ENCODE results near the gene COX7A1.
"Not testable (repeated sequence)": the region's sequence is repeated elsewhere in the genome, so short reads cannot be mapped to it uniquely, and the experiment has no call there.

Gene COX7A1

GRCh38 chr19:36152019-36152351 is 262 bp downstream of the COX7A1 start:
- H3K36me3 Mint-ChIP-seq (ENCODE audit: low read depth) = peaks cover 27% of the 10 kb centered on the region
- H3K4me3 Mint-ChIP-seq = no peak overlapping the region
- no peaks in the 10 kb centered on the region for H3K27me3 Mint-ChIP-seq (ENCODE audit: low read depth)
- H3K27ac Mint-ChIP-seq = no peak overlapping the region
- no peaks in the 10 kb centered on the region for H3K9me3 Mint-ChIP-seq
- H3K4me1 Mint-ChIP-seq (ENCODE audit: low read depth) = peaks cover 4% of the 10 kb centered on the region

GRCh38 chr19:36151144-36152018 is 866 bp downstream of the COX7A1 start:
- no peaks in the 10 kb centered on the region for H3K9me3 Mint-ChIP-seq
- H3K27ac Mint-ChIP-seq = no peak overlapping the region
- H3K36me3 Mint-ChIP-seq (ENCODE audit: low read depth) = peaks cover 32% of the 10 kb centered on the region
- H3K27me3 Mint-ChIP-seq (ENCODE audit: low read depth) = no peaks in the 10 kb centered on the region
- peaks cover 5% of the 10 kb centered on the region for H3K4me1 Mint-ChIP-seq (ENCODE audit: low read depth)
- H3K4me3 Mint-ChIP-seq = no peak overlapping the region

- Mint-ChIP-seq H3K4me1 (ENCODE audit: low read depth) (peaks cover 5% of the 10 kb centered on the region), H3K27me3 (ENCODE audit: low read depth) (no peaks in the 10 kb centered on the region), H3K9me3 (no peaks in the 10 kb centered on the region), H3K36me3 (ENCODE audit: low read depth) (peaks cover 40% of the 10 kb centered on the region), H3K27ac (no peak overlapping the region), H3K4me3 (no peak overlapping the region)
These were observed 1.7 kb downstream of the COX7A1 start for GRCh38 chr19:36150586-36150985.

- peaks cover 5% of the 10 kb centered on the region for H3K4me1 Mint-ChIP-seq (ENCODE audit: low read depth)
- H3K4me3 Mint-ChIP-seq = no peak overlapping the region
- H3K27me3 Mint-ChIP-seq (ENCODE audit: low read depth) = no peaks in the 10 kb centered on the region
- peaks cover 38% of the 10 kb centered on the region for H3K36me3 Mint-ChIP-seq (ENCODE audit: low read depth)
- H3K27ac Mint-ChIP-seq = no peak overlapping the region
- no peaks in the 10 kb centered on the region for H3K9me3 Mint-ChIP-seq
These were observed 2.4 kb downstream of the COX7A1 start for GRCh38 chr19:36149673-36150406.

GRCh38 chr19:36144624-36145023 is 7.6 kb downstream of the COX7A1 start:
- peaks cover 17% of the 10 kb centered on the region for H3K4me1 Mint-ChIP-seq (ENCODE audit: low read depth)
- H3K36me3 Mint-ChIP-seq (ENCODE audit: low read depth) = peaks cover 48% of the 10 kb centered on the region
- H3K27me3 Mint-ChIP-seq (ENCODE audit: low read depth) = no peaks in the 10 kb centered on the region
- H3K27ac Mint-ChIP-seq = no peak overlapping the region
- H3K9me3 Mint-ChIP-seq = no peaks in the 10 kb centered on the region
- no peak overlapping the region for H3K4me3 Mint-ChIP-seq

GRCh38 chr19:36142496-36142895 is 9.8 kb downstream of the COX7A1 start:
- H3K27me3 Mint-ChIP-seq (ENCODE audit: low read depth) = no peaks in the 10 kb centered on the region
- no peak overlapping the region for H3K27ac Mint-ChIP-seq
- H3K4me3 Mint-ChIP-seq = no peak overlapping the region
- H3K36me3 Mint-ChIP-seq (ENCODE audit: low read depth) = peaks cover 37% of the 10 kb centered on the region
- peaks cover 13% of the 10 kb centered on the region for H3K4me1 Mint-ChIP-seq (ENCODE audit: low read depth)
- no peaks in the 10 kb centered on the region for H3K9me3 Mint-ChIP-seq

- peaks cover 34% of the 10 kb centered on the region for H3K36me3 Mint-ChIP-seq (ENCODE audit: low read depth)
- H3K4me3 Mint-ChIP-seq = peak overlapping the region; percentile 79
- H3K27ac Mint-ChIP-seq = no peak overlapping the region
- peaks cover 16% of the 10 kb centered on the region for H3K4me1 Mint-ChIP-seq (ENCODE audit: low read depth)
- H3K9me3 Mint-ChIP-seq = no peaks in the 10 kb centered on the region
- H3K27me3 Mint-ChIP-seq (ENCODE audit: low read depth) = no peaks in the 10 kb centered on the region
These were observed 10.2 kb downstream of the COX7A1 start for GRCh38 chr19:36142046-36142445.

GRCh38 chr19:36141039-36141927 is 11.0 kb downstream of the COX7A1 start:
- Mint-ChIP-seq H3K4me1 (ENCODE audit: low read depth) (peaks cover 19% of the 10 kb centered on the region), H3K4me3 (peak overlapping the region; percentile 96), H3K27me3 (ENCODE audit: low read depth) (no peaks in the 10 kb centered on the region), H3K36me3 (ENCODE audit: low read depth) (peaks cover 28% of the 10 kb centered on the region), H3K27ac (peak overlapping the region; percentile 89), H3K9me3 (no peaks in the 10 kb centered on the region)

GRCh38 chr19:36140304-36141038 is 11.8 kb downstream of the COX7A1 start:
- Mint-ChIP-seq H3K27me3 (ENCODE audit: low read depth) (no peaks in the 10 kb centered on the region), H3K9me3 (no peaks in the 10 kb centered on the region), H3K27ac (peak overlapping the region; percentile 98), H3K4me3 (peak overlapping the region; percentile 96), H3K4me1 (ENCODE audit: low read depth) (peaks cover 19% of the 10 kb centered on the region), H3K36me3 (ENCODE audit: low read depth) (peaks cover 20% of the 10 kb centered on the region)

GRCh38 chr19:36139473-36140303 is 12.6 kb downstream of the COX7A1 start, which contains the start of gene CAPNS1:
Gene CAPNS1, plus strand, starts transcription at chr19:36140066. Its CDS starts 946 bp downstream, at chr19:36141012.
- peak within 1 kb of the TSS; percentile 98 for H3K27ac Mint-ChIP-seq
- no peaks in the 10 kb centered on the region for H3K9me3 Mint-ChIP-seq
- H3K4me3 Mint-ChIP-seq = peak within 1 kb of the TSS; percentile 96
- H3K36me3 Mint-ChIP-seq (ENCODE audit: low read depth) = peaks cover 19% of the 10 kb centered on the region
- no peaks in the 10 kb centered on the region for H3K27me3 Mint-ChIP-seq (ENCODE audit: low read depth)
- H3K4me1 Mint-ChIP-seq (ENCODE audit: low read depth) = peaks cover 19% of the 10 kb centered on the region

- H3K27me3 Mint-ChIP-seq (ENCODE audit: low read depth) = no peaks in the 10 kb centered on the region
- peaks cover 19% of the 10 kb centered on the region for H3K36me3 Mint-ChIP-seq (ENCODE audit: low read depth)
- H3K9me3 Mint-ChIP-seq = no peaks in the 10 kb centered on the region
- H3K4me1 Mint-ChIP-seq (ENCODE audit: low read depth) = peaks cover 19% of the 10 kb centered on the region
- peak overlapping the region; percentile 96 for H3K4me3 Mint-ChIP-seq
- peak overlapping the region; percentile 98 for H3K27ac Mint-ChIP-seq
These were observed 13.2 kb downstream of the COX7A1 start for GRCh38 chr19:36139120-36139472.

GRCh38 chr19:36136964-36137686 is 15.1 kb downstream of the COX7A1 start:
- H3K9me3 Mint-ChIP-seq = no peaks in the 10 kb centered on the region
- H3K36me3 Mint-ChIP-seq (ENCODE audit: low read depth) = peaks cover 10% of the 10 kb centered on the region
- no peaks in the 10 kb centered on the region for H3K27me3 Mint-ChIP-seq (ENCODE audit: low read depth)
- peaks cover 27% of the 10 kb centered on the region for H3K4me1 Mint-ChIP-seq (ENCODE audit: low read depth)
- H3K27ac Mint-ChIP-seq = peak overlapping the region; percentile 63
- H3K4me3 Mint-ChIP-seq = no peak overlapping the region

GRCh38 chr19:36134867-36135266 is 17.4 kb downstream of the COX7A1 start:
- H3K9me3 Mint-ChIP-seq; H3K27ac Mint-ChIP-seq; H3K27me3 Mint-ChIP-seq (ENCODE audit: low read depth); H3K4me3 Mint-ChIP-seq; H3K36me3 Mint-ChIP-seq (ENCODE audit: low read depth): not testable (repeated sequence)
- peaks cover 23% of the 10 kb centered on the region for H3K4me1 Mint-ChIP-seq (ENCODE audit: low read depth)

All from T-helper 1 cell treated with Interleukin-12 subunit alpha and Interleukin-12 subunit beta and Interleukin-4 antibody, amounts not matched to agents 30 μg/mL and 1 μg/mL, for 36 hours (primary cell).